Fibroblast of lung (primary cell): Measurements from ENCODE around the gene SERAC1.

Experiments
- CTCF ChIP-seq, 2 donors: IDR thresholded peaks in 1 of 2; conservative IDR thresholded peaks in 1 of 2; 1 replicate in 1 of 2; 2 replicates in 1 of 2; pipeline ENCODE4 v1.5.1; 2011 to 2012; ENCODE audit warnings: low read length in 2 of 2, control low read depth in 1 of 2, inconsistent platforms in 1 of 2, low read depth in 1 of 2, mild to moderate bottlenecking in 1 of 2
- EZH2 ChIP-seq: IDR thresholded peaks from 2 replicates; pipeline ENCODE4 v1.5.1; 2012; ENCODE audit warnings: low read length, control low read depth, mild to moderate bottlenecking; ENCODE audit errors: missing control alignments

- TF ChIP-seq CTCF (conservative IDR thresholded peaks at IDR 0.05 in 1 of 2, IDR thresholded peaks at IDR 0.05 in 1 of 2; ENCODE audit: low read depth in 1 of 2, low read length in 2 of 2) (no peak), EZH2 (no peak)
These were observed 64.8 kb downstream of the SERAC1 start for GRCh38 chr6:158103228-158103627.
